Measurements from ENCODE around the gene COL4A1. TPM values are rescaled to one million over a fixed set of nuclear protein-coding genes. Genes with fewer than 3 reads are reported as not detected.
"Not testable (repeated sequence)": the region's sequence is repeated elsewhere in the genome, so short reads cannot be mapped to it uniquely, and the experiment has no call there.

The COL4A1 gene
- total RNA-seq, 1 donor from 2014 or later = 756 TPM

GRCh38 chr13:110113284-110113764 is 193.6 kb downstream of the COL4A1 start:
- no peaks in the 10 kb centered on the region for H3K36me3 ChIP-seq
- intact Hi-C loops (cut with DNase I) = no loop called here
- H3K27ac ChIP-seq = no peak overlapping the region
- DNase-seq (ENCODE audit: low spot score in 2 of 2) = no peak
- H3K27me3 ChIP-seq = no peaks in the 10 kb centered on the region
- no peak for TF ChIP-seq CTCF (IDR thresholded peaks at IDR 0.05)
- peaks cover 0 to 12% of the 10 kb centered on the region in 2 donors for H3K4me1 ChIP-seq
- no peaks in the 10 kb centered on the region for H3K9me3 ChIP-seq
- no peak overlapping the region for H3K4me3 ChIP-seq

GRCh38 chr13:110112379-110112778 is 194.6 kb downstream of the COL4A1 start:
- H3K4me3 ChIP-seq; H3K27me3 ChIP-seq; H3K27ac ChIP-seq; H3K36me3 ChIP-seq; H3K9me3 ChIP-seq; intact Hi-C loops (cut with DNase I); DNase-seq (ENCODE audit: low spot score in 2 of 2): not testable (repeated sequence)
- H3K4me1 ChIP-seq = peaks cover 0 to 12% of the 10 kb centered on the region in 2 donors
- peak in 2 of 3 experiments; percentile 11 to 17 for TF ChIP-seq CTCF (IDR thresholded peaks at IDR 0.05)

GRCh38 chr13:110110783-110111182 is 196.2 kb downstream of the COL4A1 start:
- TF ChIP-seq CTCF (IDR thresholded peaks at IDR 0.05) = no peak
- H3K27ac ChIP-seq = no peak overlapping the region
- no peaks in the 10 kb centered on the region for H3K9me3 ChIP-seq
- peaks cover 0 to 24% of the 10 kb centered on the region in 2 donors for H3K4me1 ChIP-seq
- H3K27me3 ChIP-seq = no peaks in the 10 kb centered on the region
- no peak for DNase-seq (ENCODE audit: low spot score in 2 of 2)
- intact Hi-C loops (cut with DNase I) = no loop called here
- no peaks in the 10 kb centered on the region for H3K36me3 ChIP-seq
- H3K4me3 ChIP-seq = no peak overlapping the region

- peak overlapping the region; percentile 43 to 52 for H3K27ac ChIP-seq
- peaks cover 0 to 24% of the 10 kb centered on the region in 2 donors for H3K4me1 ChIP-seq
- no peaks in the 10 kb centered on the region for H3K36me3 ChIP-seq
- H3K27me3 ChIP-seq = no peaks in the 10 kb centered on the region
- DNase-seq (ENCODE audit: low spot score in 2 of 2) = peak in 1 of 2 donors; percentile 88
- intact Hi-C loops (cut with DNase I) = loop anchor here (1.0 to 5.0 kb wide), 6 partner anchors 88 to 1149 kb away; partner anchors contain the start of gene IRS2
- no peak for TF ChIP-seq CTCF (IDR thresholded peaks at IDR 0.05)
- H3K4me3 ChIP-seq = peak overlapping the region in 1 of 2 donors; percentile 33
- no peaks in the 10 kb centered on the region for H3K9me3 ChIP-seq
Measured at GRCh38 chr13:110109910-110110309, 197.0 kb downstream of the COL4A1 start.

- intact Hi-C loops (cut with DNase I) = loop anchor here (1.0 to 5.0 kb wide), 6 partner anchors 87 to 1148 kb away; partner anchors contain the start of gene IRS2
- peak overlapping the region; percentile 43 to 44 for H3K27ac ChIP-seq
- H3K9me3 ChIP-seq = no peaks in the 10 kb centered on the region
- TF ChIP-seq CTCF (IDR thresholded peaks at IDR 0.05) = no peak
- H3K36me3 ChIP-seq = no peaks in the 10 kb centered on the region
- no peak for DNase-seq (ENCODE audit: low spot score in 2 of 2)
- peak overlapping the region in 1 of 2 donors; percentile 33 for H3K4me3 ChIP-seq
- peaks cover 0 to 24% of the 10 kb centered on the region in 2 donors for H3K4me1 ChIP-seq
- no peaks in the 10 kb centered on the region for H3K27me3 ChIP-seq
Measured at GRCh38 chr13:110109140-110109783, 197.7 kb downstream of the COL4A1 start.

Measured in ascending aorta (tissue), 2 donors.